ENCODE measurements around the gene UCP3.

The UCP3 gene

GRCh38 chr11:73976451-73977151 lies 32.3 kb downstream of the UCP3 start:
- DNase-seq = no peak

DNA sequence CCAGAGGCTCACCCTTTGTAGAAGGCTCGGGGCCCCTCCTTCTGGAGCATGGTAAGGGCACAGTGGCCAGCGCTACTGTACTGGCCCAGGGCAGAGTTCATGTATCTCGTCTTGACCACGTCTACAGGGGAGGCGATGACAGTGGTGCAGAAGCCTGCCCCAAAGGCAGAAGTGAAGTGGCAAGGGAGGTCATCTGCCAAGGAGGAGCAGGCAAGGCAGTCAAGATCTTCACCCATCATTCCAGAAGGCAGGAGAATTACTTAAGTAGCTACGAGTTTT lies 33.5 kb downstream of the UCP3 start:
- no peak for DNase-seq

GRCh38 chr11:73974604-73975478 lies 34.0 kb downstream of the UCP3 start:
- no peak for DNase-seq

DNA sequence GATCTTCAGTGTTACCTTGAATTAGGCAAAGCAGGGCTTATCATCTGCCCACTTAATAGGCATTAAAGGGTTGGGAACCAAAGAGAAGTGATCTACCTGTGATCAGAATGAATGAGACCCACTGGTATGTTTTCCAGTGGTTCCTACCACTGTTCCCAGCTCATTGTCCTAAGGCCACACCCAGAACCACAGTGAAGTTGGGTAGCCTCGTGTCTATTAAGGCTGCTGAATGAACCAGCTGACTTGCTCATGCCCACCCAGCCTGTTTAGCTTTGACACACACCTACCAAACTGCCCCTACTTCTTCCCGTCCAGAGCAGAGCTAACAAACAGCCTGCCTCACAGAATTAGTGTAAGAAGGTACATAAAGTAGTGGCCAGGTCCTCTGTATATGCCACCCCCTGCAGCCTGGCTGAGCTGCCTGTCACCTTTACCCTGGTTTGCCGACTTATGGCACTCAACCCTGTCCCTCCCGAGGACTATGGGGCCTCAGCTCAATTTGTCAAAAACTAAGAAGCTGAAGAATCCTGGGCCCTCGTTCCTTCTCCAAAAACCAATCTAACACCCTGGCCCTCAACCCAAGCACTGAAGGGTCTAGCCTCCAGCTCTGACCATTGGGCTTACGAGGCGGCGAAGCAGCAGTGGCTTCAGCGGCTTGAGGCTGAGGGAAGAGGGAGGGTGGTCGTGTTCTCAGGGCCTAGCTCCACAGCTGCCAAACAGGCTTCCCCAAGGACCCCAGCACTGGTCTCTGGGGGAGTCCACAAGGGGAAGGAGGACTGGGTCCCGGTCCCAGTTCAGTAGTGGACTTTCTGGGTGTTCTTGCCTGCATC lies 36.0 kb downstream of the UCP3 start:
- DNase-seq = no peak

- DNase-seq = no peak
Observed at GRCh38 chr11:73972187-73972586, 36.7 kb downstream of the UCP3 start.

GRCh38 chr11:73971175-73971719 lies 37.6 kb downstream of the UCP3 start:
- peak; percentile 68 for DNase-seq

GRCh38 chr11:73969991-73970800 lies 38.7 kb downstream of the UCP3 start:
- DNase-seq = peak; percentile 65

- DNase-seq = no peak
Observed at GRCh38 chr11:73969091-73969490, 39.8 kb downstream of the UCP3 start.

- DNase-seq = no peak
Observed at GRCh38 chr11:73968356-73968966, 40.4 kb downstream of the UCP3 start.

DNA sequence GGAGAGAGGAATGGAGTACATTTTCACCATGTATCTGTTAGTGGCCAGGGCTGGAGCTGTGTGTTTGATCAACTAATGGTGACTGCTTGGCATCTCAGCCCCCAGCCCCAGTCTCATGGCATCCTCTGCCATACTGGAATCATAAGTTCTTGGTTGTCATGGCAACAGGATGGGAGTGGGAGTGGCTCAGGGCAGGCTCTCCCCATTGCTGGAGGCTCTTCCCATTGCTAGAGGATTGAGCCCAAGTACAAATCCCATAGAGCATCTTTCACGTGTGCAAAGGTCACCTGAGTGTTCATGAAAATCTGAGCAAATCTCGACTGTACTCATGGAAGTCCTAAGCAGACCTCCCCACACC lies 43.1 kb downstream of the UCP3 start:
- DNase-seq = no peak

DNA sequence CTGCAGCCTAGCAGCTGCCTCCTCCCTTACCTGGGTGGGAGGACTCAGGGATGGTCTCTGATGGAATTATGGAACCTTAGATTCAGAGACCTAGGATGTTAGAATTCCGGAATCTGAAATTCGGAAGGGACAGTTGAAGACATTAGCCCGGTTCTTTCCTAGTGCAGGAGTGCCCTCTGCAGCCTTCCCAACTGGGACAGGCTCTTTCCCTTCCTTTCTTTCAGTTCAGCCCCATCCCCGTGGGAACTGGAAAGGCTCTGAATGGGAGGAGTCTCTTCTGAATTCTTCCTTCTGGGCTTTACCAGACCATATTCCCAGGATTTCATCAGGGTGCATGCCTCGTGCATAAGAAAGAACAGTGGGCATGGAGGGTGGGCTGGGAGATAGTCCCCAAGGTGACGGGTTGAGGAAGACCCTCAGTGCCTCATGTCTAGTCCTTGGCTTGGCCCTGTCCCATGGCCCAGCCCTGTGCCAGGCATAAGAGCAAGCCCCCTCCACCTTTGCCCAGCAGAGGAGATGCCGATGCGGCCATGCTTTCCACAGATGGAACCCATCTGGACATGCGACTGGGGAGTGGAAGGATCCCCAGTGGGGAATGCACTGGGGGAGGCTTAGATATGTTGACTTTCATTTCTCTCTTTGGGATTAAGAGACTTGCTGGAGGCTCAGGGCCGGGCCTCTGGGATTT lies 43.7 kb downstream of the UCP3 start:
- no peak for DNase-seq

GRCh38 chr11:73963861-73964260 lies 45.0 kb downstream of the UCP3 start:
- DNase-seq = no peak

GRCh38 chr11:73962101-73962705 lies 46.7 kb downstream of the UCP3 start:
- DNase-seq = no peak

DNA sequence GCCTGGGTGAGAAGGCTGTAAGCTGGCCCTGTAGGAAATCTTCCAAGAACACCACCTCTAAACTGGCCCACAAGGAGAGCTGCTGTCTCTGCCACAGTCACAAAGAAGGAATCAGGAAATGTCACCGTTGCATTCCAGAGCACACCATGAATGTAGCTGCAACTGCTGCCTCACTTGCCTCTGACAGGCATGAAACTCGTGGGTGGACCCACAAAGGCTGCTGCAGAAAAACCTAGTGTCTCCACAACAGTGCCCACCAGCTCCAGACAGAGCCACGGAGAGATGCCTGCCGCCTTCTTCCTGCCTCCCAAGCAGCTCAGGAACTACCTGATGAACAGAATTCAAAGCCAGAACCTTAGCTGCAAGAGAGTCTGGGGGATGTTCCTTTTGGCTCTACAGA lies 47.6 kb downstream of the UCP3 start:
- DNase-seq = no peak

- no peak for DNase-seq
Observed at GRCh38 chr11:73958521-73959141, 50.3 kb downstream of the UCP3 start.

- no peak for DNase-seq
Observed at GRCh38 chr11:73957654-73958361, 51.1 kb downstream of the UCP3 start.

DNA sequence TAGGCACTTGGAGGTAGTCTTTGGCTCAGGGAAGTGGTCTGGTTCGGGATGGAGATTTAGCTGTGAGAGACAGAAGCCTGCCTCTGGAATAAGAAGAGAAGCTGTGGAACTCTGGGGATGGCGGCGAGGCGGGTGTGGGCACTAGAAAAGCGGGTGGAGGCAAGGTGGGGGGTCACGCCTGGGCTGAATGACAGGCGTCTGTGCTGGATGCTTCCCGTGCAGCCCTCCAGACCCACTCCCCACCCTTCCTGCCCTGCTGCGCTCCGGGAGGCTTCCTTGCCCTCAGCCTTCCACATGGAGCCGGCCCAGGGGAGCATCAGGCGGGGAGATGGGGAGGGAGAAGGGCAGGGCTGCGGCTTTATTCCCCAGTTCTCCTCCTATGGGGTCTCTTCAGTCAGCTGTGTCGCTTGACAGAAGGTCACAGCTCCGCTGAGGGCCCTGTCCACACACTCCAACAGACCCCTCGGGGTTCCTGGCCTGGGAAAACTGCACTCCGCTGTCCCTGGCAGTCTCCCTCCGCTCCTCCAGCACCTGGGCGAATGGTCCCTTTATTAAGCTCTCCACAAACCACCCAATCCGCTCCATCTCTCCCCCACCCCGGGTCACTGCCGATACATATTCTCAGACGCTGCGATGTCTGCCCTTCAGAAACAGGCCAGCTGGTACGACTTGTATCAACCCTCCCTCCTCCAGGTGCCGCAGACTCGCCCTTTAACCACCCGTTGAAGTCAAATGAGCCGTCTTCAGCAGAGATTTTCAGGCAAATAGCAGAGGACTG lies 51.8 kb downstream of the UCP3 start:
- no peak for DNase-seq

- DNase-seq = no peak
Observed at GRCh38 chr11:73951797-73952196, 57.1 kb downstream of the UCP3 start.
